GM13976 (cell line): ENCODE results near the gene XXYLT1.
A peak's percentile ranks its signal among the peaks of the same experiment; 100 is the strongest.

Experiments used
- DNase-seq: peaks from one replicate; pipeline ENCODE4 v3.0.0; 2012; ENCODE audit warnings: low spot score
- in situ Hi-C: fragments of 300-500 bp; cut with MboI; formaldehyde crosslinking; loops from one replicate; pipeline ENCODE4 v1.12.0; 2022; ENCODE audit warnings: low sequenced_read_pairs, mixed read lengths, inconsistent platforms; ENCODE audit not compliant: unreplicated experiment
- TF ChIP-seq, protein P1 (sequence below): IDR thresholded peaks from 2 replicates; pipeline ENCODE4 v1.5.1; 2012; ENCODE audit warnings: borderline replicate concordance, mild to moderate bottlenecking; ENCODE audit not compliant: insufficient read depth; ENCODE audit errors: extremely low read depth, missing control alignments, control extremely low read depth

XXYLT1 gene

DNA sequence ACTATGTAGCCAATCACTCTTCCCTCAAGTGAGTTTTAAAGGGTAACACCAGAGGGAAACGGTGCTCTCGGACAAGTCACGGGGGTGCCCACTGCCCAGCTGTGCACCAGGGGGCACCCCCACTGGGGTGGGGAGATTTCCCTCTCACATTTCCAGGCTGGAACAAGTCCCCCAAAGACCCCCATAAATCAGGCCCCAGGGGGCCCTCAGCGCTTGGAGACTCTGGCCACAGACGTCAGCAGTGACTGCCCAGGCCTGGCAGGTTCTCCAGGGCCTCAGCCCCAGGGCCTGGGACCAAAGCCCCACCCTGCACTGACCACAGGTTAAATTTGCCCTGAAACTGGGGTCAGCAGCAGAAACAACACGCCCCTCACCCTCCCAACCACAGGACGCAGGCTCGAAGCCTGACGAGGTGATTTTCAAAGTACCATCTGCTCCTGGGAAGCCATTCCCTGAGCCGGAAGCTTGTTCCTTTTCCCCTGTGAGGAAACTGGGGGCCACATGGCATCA is 17.0 kb downstream of the XXYLT1 start:
- DNase-seq = peak; percentile 12
- TF ChIP-seq, protein P1, sequence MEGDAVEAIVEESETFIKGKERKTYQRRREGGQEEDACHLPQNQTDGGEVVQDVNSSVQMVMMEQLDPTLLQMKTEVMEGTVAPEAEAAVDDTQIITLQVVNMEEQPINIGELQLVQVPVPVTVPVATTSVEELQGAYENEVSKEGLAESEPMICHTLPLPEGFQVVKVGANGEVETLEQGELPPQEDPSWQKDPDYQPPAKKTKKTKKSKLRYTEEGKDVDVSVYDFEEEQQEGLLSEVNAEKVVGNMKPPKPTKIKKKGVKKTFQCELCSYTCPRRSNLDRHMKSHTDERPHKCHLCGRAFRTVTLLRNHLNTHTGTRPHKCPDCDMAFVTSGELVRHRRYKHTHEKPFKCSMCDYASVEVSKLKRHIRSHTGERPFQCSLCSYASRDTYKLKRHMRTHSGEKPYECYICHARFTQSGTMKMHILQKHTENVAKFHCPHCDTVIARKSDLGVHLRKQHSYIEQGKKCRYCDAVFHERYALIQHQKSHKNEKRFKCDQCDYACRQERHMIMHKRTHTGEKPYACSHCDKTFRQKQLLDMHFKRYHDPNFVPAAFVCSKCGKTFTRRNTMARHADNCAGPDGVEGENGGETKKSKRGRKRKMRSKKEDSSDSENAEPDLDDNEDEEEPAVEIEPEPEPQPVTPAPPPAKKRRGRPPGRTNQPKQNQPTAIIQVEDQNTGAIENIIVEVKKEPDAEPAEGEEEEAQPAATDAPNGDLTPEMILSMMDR = no peak
- in situ Hi-C loops = loop anchor here (10.0 kb wide), 1 partner anchor 119 kb away; no protein-coding TSS in a partner anchor

DNA sequence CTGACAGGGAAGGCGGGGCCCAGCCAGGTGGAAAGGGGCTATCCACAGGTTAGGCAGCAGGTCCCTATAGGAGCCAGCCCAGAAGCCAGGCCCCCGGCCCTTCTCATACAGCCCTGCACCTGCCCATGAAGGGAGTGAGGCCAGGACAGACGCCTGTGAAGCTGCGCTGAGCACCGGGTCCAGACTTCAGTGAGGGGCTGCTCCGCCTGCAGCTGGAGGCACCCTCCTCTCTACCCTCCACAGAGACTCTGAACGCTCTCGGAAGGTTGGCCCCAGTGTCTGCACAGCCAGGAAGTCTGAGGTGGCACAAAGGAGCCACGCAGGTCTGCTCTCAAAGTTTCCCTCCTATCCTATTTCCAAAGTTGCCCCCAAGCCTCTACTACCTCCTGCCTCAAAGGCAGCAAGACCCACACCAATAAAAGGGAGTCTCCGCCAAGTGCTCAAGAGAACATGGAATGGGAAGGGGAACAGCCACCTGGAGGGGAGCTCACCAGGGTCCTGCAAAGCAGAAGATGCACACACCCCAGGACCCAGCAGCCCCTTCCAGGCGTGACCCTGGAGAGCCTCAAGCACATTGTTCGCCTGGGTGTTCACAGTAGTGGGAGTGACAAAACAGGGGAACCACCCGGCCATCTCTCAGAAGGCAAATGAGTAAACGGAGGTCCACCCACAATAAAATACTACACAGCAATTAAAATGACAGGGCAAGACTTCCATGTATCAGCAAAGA is 19.5 kb downstream of the XXYLT1 start:
- in situ Hi-C loops = loop anchor here (10.0 kb wide), 1 partner anchor 117 kb away; no protein-coding TSS in a partner anchor
- TF ChIP-seq, protein P1 = no peak

DNA sequence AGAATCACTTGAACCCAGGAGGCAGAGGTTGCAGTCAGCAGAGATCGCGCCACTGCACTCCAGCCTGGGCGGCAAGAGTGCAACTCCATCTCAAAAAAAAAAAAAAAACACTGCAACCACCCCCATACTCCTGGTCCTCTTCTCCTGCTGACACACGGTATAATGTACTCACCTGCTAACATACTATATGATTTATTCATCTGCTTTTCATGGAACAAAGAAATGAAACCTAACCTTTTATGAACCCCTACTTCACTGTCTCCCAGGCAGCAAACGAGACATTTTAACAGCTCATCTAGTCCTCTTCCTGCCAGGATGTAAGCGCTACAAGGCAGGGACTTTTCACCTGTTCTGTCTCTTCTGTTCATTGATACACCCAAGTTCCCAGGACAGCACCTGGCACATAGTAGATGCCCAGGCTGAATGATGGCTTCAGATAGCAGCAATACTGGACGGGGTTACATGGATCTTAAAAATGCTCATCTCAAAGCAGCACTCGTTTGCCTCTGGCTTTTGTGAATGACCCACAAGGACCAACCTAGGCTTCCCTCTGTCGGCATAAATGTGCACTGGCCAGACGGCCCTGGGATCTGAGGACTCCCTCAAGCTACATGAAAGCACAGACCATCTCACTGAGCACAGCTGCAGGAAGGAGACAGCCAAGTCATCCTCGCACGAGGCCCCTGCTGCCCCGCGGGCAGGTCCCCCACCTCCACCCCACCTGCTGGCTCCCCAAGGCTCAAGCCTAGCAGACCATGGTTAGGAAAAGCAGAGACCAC is 20.3 kb downstream of the XXYLT1 start:
- TF ChIP-seq, protein P1 = peak; percentile 32
- peak; percentile 63 for DNase-seq
- in situ Hi-C loops = loop anchor here (10.0 kb wide), 1 partner anchor 116 kb away; no protein-coding TSS in a partner anchor

More for the DNA sequence above, 19.5 kb downstream of the XXYLT1 start:
- DNase-seq = peak; percentile 66

DNA sequence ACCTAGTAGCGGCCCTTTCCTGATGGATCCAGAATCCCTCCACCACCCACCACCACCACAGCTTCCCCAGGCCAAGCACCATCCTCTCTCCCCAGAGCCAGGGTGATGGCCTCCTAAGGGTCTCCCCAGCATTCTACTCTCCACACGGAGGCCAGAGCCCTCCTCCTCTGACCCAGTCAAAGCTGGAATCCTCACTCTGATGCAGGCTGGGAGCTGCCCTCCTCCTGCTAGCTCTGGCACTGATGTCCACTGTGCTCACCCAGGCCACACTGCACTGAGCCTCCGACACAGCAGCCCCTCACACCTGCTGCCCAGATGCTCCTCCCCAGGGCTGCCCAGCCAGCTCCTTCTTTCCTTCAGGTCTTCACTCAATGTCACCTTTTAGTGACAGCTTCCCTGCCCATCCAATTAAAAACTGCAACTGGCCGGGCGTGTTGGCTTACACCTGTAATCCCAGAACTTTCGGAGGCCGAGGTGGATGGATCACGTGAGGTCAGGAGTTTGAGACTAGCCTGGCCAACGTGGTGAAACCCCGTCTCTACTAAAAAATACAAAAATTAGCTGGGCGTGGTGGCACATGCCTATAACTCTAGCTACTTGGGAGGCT is 21.0 kb downstream of the XXYLT1 start:
- in situ Hi-C loops = loop anchor here (10.0 kb wide), 1 partner anchor 115 kb away; no protein-coding TSS in a partner anchor
- DNase-seq = no peak
- TF ChIP-seq, protein P1 = no peak

DNA sequence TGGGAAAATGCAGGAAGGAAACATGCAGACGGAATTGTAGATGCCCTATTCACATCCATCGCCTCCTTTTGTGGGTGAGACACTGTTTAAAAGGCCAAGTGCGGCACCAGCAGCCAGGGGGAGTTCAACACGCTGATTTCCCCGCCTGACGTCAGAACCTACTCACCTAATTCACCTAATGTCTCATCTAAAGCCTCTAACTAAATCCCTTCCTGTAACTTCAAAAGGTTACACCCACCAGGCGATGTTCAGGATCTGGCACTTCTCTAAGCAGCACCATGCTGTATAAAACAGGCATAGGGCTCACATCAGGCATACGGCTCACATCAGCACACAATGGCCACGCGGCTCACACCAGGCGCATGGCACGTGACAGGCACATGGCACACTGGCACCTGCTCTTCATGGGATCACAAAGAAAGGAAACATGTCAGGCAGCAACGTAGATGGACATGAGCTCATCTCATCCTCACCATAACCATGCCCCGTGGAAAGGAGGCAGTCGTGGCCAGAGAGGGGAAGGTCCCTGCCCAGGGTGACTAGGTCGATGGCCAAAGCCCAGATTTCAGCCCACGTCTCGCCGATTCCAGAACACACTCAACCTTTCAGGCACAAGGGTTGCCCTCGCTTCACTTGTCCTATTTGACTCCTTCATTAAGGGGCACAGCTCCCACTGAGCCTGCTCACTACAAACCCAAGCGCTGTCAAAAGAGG is 21.7 kb downstream of the XXYLT1 start:
- no peak for DNase-seq
- TF ChIP-seq, protein P1 = no peak
- in situ Hi-C loops = no loop called here
